MM.1S (cell line): Measurements from ENCODE around the gene CRISP3.

Experiments used
- DNase-seq: peaks from one replicate; pipeline ENCODE4 v3.0.0-alpha.2; 2015
- H2AFZ ChIP-seq: fragments of 300-600 bp; sonication (generic); 2 replicates; pipeline ENCODE4 v1.6.0; 2016; ENCODE audit warnings: antibody characterized with exemption, low read length
- H3F3A ChIP-seq: fragments of 300-600 bp; sonication (generic); 2 replicates; pipeline ENCODE4 v1.6.1; 2016; ENCODE audit warnings: mild to moderate bottlenecking, antibody characterized with exemption, low read length, moderate library complexity, mixed read lengths; ENCODE audit not compliant: insufficient read depth
- H3K27ac ChIP-seq: fragments of 300-600 bp; sonication (generic); 2 replicates; pipeline ENCODE4 v1.5.1; 2016; ENCODE audit warnings: mild to moderate bottlenecking, low read length
- H3K27me3 ChIP-seq: fragments of 300-600 bp; sonication (generic); replicated peaks from 2 replicates; pipeline ENCODE4 v1.6.0; 2016; ENCODE audit warnings: low read length; ENCODE audit not compliant: insufficient read depth
- H3K36me3 ChIP-seq: fragments of 300-600 bp; sonication (generic); replicated peaks from 2 replicates; pipeline ENCODE4 v1.6.1; 2016; ENCODE audit warnings: mild to moderate bottlenecking, low read length, mixed read lengths; ENCODE audit not compliant: insufficient read depth
- H3K4me1 ChIP-seq: fragments of 300-600 bp; sonication (generic); 2 replicates; pipeline ENCODE4 v1.6.1; 2016; ENCODE audit warnings: low read length, mixed read lengths
- H3K4me2 ChIP-seq: fragments of 300-600 bp; sonication (generic); 2 replicates; pipeline ENCODE4 v1.6.0; 2016; ENCODE audit warnings: low read depth, low read length
- H3K4me3 ChIP-seq: fragments of 300-600 bp; sonication (generic); 2 replicates; pipeline ENCODE4 v1.5.1; 2016; ENCODE audit warnings: low read length, mixed read lengths
- H3K79me2 ChIP-seq: fragments of 300-600 bp; sonication (generic); 2 replicates; pipeline ENCODE4 v1.6.1; 2016; ENCODE audit warnings: mixed run types, low read length, mixed read lengths
- H3K9ac ChIP-seq: fragments of 300-600 bp; sonication (generic); 2 replicates; pipeline ENCODE4 v1.6.1; 2016; ENCODE audit warnings: low read length, mixed read lengths
- H3K9me2 ChIP-seq: fragments of 300-600 bp; sonication (generic); replicated peaks from 2 replicates; pipeline ENCODE4 v1.6.1; 2016; ENCODE audit warnings: mild to moderate bottlenecking, low read length, mixed read lengths; ENCODE audit not compliant: insufficient read depth
- H3K9me3 ChIP-seq: fragments of 300-600 bp; sonication (generic); replicated peaks from 2 replicates; pipeline ENCODE4 v1.6.1; 2016; ENCODE audit warnings: mild to moderate bottlenecking, low read length, mixed read lengths; ENCODE audit not compliant: insufficient read depth
- H4K20me1 ChIP-seq: fragments of 300-600 bp; sonication (generic); 2 replicates; pipeline ENCODE4 v1.6.1; 2016; ENCODE audit warnings: mild to moderate bottlenecking, low read length, moderate library complexity, mixed read lengths; ENCODE audit not compliant: insufficient read depth
- EZH2 ChIP-seq: fragments of 300-600 bp; sonication (generic); optimal IDR thresholded peaks from 2 replicates; pipeline ENCODE3; 2017; ENCODE audit warnings: low read depth, mild to moderate bottlenecking, antibody characterized with exemption, low read length, mixed read lengths
- EZH2phosphoT487 ChIP-seq: fragments of 300-600 bp; sonication (generic); IDR thresholded peaks from 2 replicates; pipeline ENCODE4 v1.6.1; 2018; ENCODE audit warnings: antibody characterized with exemption, low read length
- TF ChIP-seq, protein P1 (sequence below): fragments of 300-600 bp; sonication (generic); IDR thresholded peaks from 2 replicates; pipeline ENCODE4 v1.5.1; 2016; ENCODE audit warnings: antibody characterized with exemption, low read length, mixed read lengths

CRISP3 gene

GRCh38 chr6:49764571-49765236 lies 20.5 kb upstream of the CRISP3 start:
- TF ChIP-seq, protein P1, sequence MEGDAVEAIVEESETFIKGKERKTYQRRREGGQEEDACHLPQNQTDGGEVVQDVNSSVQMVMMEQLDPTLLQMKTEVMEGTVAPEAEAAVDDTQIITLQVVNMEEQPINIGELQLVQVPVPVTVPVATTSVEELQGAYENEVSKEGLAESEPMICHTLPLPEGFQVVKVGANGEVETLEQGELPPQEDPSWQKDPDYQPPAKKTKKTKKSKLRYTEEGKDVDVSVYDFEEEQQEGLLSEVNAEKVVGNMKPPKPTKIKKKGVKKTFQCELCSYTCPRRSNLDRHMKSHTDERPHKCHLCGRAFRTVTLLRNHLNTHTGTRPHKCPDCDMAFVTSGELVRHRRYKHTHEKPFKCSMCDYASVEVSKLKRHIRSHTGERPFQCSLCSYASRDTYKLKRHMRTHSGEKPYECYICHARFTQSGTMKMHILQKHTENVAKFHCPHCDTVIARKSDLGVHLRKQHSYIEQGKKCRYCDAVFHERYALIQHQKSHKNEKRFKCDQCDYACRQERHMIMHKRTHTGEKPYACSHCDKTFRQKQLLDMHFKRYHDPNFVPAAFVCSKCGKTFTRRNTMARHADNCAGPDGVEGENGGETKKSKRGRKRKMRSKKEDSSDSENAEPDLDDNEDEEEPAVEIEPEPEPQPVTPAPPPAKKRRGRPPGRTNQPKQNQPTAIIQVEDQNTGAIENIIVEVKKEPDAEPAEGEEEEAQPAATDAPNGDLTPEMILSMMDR, result no peak
- no peak for TF ChIP-seq EZH2phosphoT487
- TF ChIP-seq EZH2, result no peak
- Histone ChIP-seq H3K4me2 (no peak overlapping the region), H3K9me2 (no peaks in the 10 kb centered on the region), H3K79me2 (no peaks in the 10 kb centered on the region), H3K9me3 (no peaks in the 10 kb centered on the region), H3K9ac (no peak overlapping the region), H3K36me3 (no peaks in the 10 kb centered on the region), H3F3A (no peaks in the 10 kb centered on the region), H3K27me3 (no peaks in the 10 kb centered on the region), H4K20me1 (no peaks in the 10 kb centered on the region), H3K4me3 (no peak overlapping the region), H3K4me1 (no peaks in the 10 kb centered on the region), H3K27ac (no peak overlapping the region), H2AFZ (no peak overlapping the region)
- DNase-seq, result no peak

- Histone ChIP-seq H3K79me2 (no peaks in the 10 kb centered on the region), H3K4me3 (no peak overlapping the region), H3K4me2 (no peak overlapping the region), H3K4me1 (no peaks in the 10 kb centered on the region), H3K27me3 (no peaks in the 10 kb centered on the region), H3F3A (no peaks in the 10 kb centered on the region), H2AFZ (no peak overlapping the region), H3K27ac (no peak overlapping the region), H3K9me2 (no peaks in the 10 kb centered on the region), H3K9me3 (no peaks in the 10 kb centered on the region), H3K36me3 (no peaks in the 10 kb centered on the region), H3K9ac (no peak overlapping the region), H4K20me1 (no peaks in the 10 kb centered on the region)
- TF ChIP-seq, protein P1, result no peak
- TF ChIP-seq EZH2phosphoT487, result no peak
- DNase-seq, result no peak
These were observed 759 bp downstream of the CRISP3 start for GRCh38 chr6:49743429-49743828.

DNA sequence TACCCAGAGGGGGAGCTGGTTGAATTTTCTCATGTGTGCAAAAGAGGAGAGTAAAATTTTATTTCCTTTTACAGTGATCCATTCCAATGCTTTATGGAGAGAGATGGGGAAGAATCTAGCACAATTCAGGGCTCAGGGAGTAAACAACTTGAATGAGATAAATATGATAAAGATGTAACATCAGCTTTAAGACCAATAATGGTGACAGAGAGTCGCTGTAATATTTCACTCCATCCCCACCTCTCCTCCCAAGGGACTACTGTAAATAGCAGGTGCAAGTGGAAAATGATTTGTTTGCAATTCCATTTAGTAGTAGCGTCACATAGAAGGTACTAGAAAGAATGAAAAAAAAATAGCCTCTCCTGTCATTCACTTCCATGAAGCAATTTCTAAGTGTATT lies 4.8 kb downstream of the CRISP3 start:
- H3F3A ChIP-seq, result no peaks in the 10 kb centered on the region
- H4K20me1 ChIP-seq, result no peaks in the 10 kb centered on the region
- TF ChIP-seq, protein P1, result no peak
- no peak for TF ChIP-seq EZH2
- H3K9ac ChIP-seq, result no peak overlapping the region
- H3K9me2 ChIP-seq, result no peaks in the 10 kb centered on the region
- H2AFZ ChIP-seq, result no peak overlapping the region
- no peak overlapping the region for H3K4me2 ChIP-seq
- H3K27me3 ChIP-seq, result no peaks in the 10 kb centered on the region
- no peak for DNase-seq
- H3K36me3 ChIP-seq, result no peaks in the 10 kb centered on the region
- H3K4me3 ChIP-seq, result no peak overlapping the region
- H3K9me3 ChIP-seq, result no peaks in the 10 kb centered on the region
- no peak overlapping the region for H3K27ac ChIP-seq
- H3K79me2 ChIP-seq, result no peaks in the 10 kb centered on the region
- H3K4me1 ChIP-seq, result no peaks in the 10 kb centered on the region
